Ishikawa (cell line): Measurements from ENCODE around the gene CBX6.

ENCODE experiments used
- CREB1 ChIP-seq: IDR thresholded peaks from 2 replicates; pipeline ENCODE4 v1.6.1; 2012; ENCODE audit warnings: low read depth
- EGR1 ChIP-seq: IDR thresholded peaks from 2 replicates; pipeline ENCODE4 v1.6.1; 2012
- EP300 ChIP-seq: IDR thresholded peaks from 2 replicates; pipeline ENCODE4 v1.6.1; 2012; ENCODE audit warnings: borderline replicate concordance
- MAX ChIP-seq: IDR thresholded peaks from 2 replicates; pipeline ENCODE4 v1.6.1; 2012
- RAD21 ChIP-seq: IDR thresholded peaks from 2 replicates; pipeline ENCODE4 v1.6.1; 2012; ENCODE audit warnings: low read depth
- REST ChIP-seq: IDR thresholded peaks from 2 replicates; pipeline ENCODE4 v1.6.1; 2012; ENCODE audit warnings: low read depth, mild to moderate bottlenecking
- TAF1 ChIP-seq: IDR thresholded peaks from 2 replicates; pipeline ENCODE4 v1.6.1; 2012; ENCODE audit warnings: low read depth, mild to moderate bottlenecking
- TCF12 ChIP-seq: IDR thresholded peaks from 2 replicates; pipeline ENCODE4 v1.6.1; 2012; ENCODE audit warnings: low read depth
- TEAD4 ChIP-seq: IDR thresholded peaks from 2 replicates; pipeline ENCODE4 v1.6.1; 2012
- USF1 ChIP-seq: IDR thresholded peaks from 2 replicates; pipeline ENCODE4 v1.6.1; 2012
- YY1 ChIP-seq: IDR thresholded peaks from 2 replicates; pipeline ENCODE4 v1.6.1; 2012; ENCODE audit warnings: low read depth
- ZBTB7A ChIP-seq: IDR thresholded peaks from 2 replicates; pipeline ENCODE4 v1.6.1; 2012; ENCODE audit warnings: low read depth

- no peak for TF ChIP-seq REST
- no peak for TF ChIP-seq CREB1
- no peak for TF ChIP-seq ZBTB7A
- no peak for TF ChIP-seq EP300
- no peak for TF ChIP-seq TEAD4
- TF ChIP-seq YY1 = no peak
- TF ChIP-seq TCF12 = no peak
- no peak for TF ChIP-seq MAX
- TF ChIP-seq USF1 = no peak
- TF ChIP-seq TAF1 = no peak
- TF ChIP-seq EGR1 = no peak
- TF ChIP-seq RAD21 = no peak
These were observed 2.4 kb downstream of the CBX6 start for GRCh38 chr22:38869663-38870062.
